H9 (cell line): ENCODE data around the gene SLC48A1. TPM values are rescaled to one million over a fixed set of nuclear protein-coding genes. Genes with fewer than 3 reads are reported as not detected.

Source experiments
- DNase-seq: peaks from one replicate; pipeline ENCODE4 v3.0.0-alpha.2; 2017
- H2AFZ ChIP-seq: one replicate; pipeline ENCODE4 v1.6.1; 2013; ENCODE audit warnings: mild to moderate bottlenecking, low read length, control low read depth, moderate library complexity
- H2AK5ac ChIP-seq: 2 replicates; pipeline ENCODE4 v1.6.1; 2013; ENCODE audit warnings: low read length, control low read depth, mixed read lengths; ENCODE audit not compliant: insufficient read length
- H2BK120ac ChIP-seq: one replicate; pipeline ENCODE4 v1.6.1; 2013; ENCODE audit warnings: low read depth, mild to moderate bottlenecking, low read length, control low read depth, inconsistent platforms; ENCODE audit not compliant: poor library complexity, severe bottlenecking
- H2BK12ac ChIP-seq: 2 replicates; pipeline ENCODE4 v1.6.1; 2013; ENCODE audit warnings: low read length, control low read depth, mixed read lengths, low read depth; ENCODE audit not compliant: insufficient read length
- H2BK15ac ChIP-seq: 2 replicates; pipeline ENCODE4 v1.6.1; 2013; ENCODE audit warnings: low read depth, low read length, control low read depth
- H2BK20ac ChIP-seq: one replicate; pipeline ENCODE4 v1.6.1; 2013; ENCODE audit warnings: low read depth, mild to moderate bottlenecking, low read length, control low read depth, inconsistent platforms; ENCODE audit not compliant: poor library complexity, severe bottlenecking
- H2BK5ac ChIP-seq: 2 replicates; pipeline ENCODE4 v1.6.1; 2013; ENCODE audit warnings: low read length, control low read depth, mixed read lengths; ENCODE audit not compliant: insufficient read length
- H3K14ac ChIP-seq: 2 replicates; pipeline ENCODE4 v1.6.1; 2013; ENCODE audit warnings: low read length, control low read depth; ENCODE audit not compliant: insufficient read depth
- H3K18ac ChIP-seq: 2 replicates; pipeline ENCODE4 v1.6.1; 2013; ENCODE audit warnings: low read depth, mild to moderate bottlenecking, mixed read lengths, low read length, control low read depth; ENCODE audit not compliant: insufficient read length
- H3K23ac ChIP-seq: 2 replicates; pipeline ENCODE4 v1.6.1; 2013; ENCODE audit warnings: low read length, control low read depth, mixed read lengths, low read depth; ENCODE audit not compliant: insufficient read length
- H3K23me2 ChIP-seq: 2 replicates; pipeline ENCODE4 v1.6.1; 2013; ENCODE audit warnings: low read depth, mild to moderate bottlenecking, mixed read lengths, low read length, control low read depth; ENCODE audit not compliant: insufficient read length, poor library complexity, severe bottlenecking
- H3K27ac ChIP-seq: 2 replicates; pipeline ENCODE4 v1.5.1; 2013; ENCODE audit warnings: low read length, control low read depth, mixed read lengths, low read depth; ENCODE audit not compliant: insufficient read length
- H3K27me3 ChIP-seq: 2 replicates; pipeline ENCODE4 v1.6.1; 2013; ENCODE audit warnings: low read length, control low read depth, inconsistent platforms; ENCODE audit not compliant: insufficient read depth
- H3K4ac ChIP-seq: 2 replicates; pipeline ENCODE4 v1.6.1; 2013; ENCODE audit warnings: low read depth, mild to moderate bottlenecking, control low read depth, inconsistent platforms, low read length, moderate library complexity
- H3K4me1 ChIP-seq: 2 replicates; pipeline ENCODE4 v1.6.1; 2013; ENCODE audit warnings: low read length, control low read depth, inconsistent platforms; ENCODE audit not compliant: insufficient read depth
- H3K4me2 ChIP-seq: 2 replicates; pipeline ENCODE4 v1.6.1; 2013; ENCODE audit warnings: low read length, control low read depth, mixed read lengths; ENCODE audit not compliant: insufficient read length, insufficient read depth
- H3K56ac ChIP-seq: 2 replicates; pipeline ENCODE4 v1.6.1; 2013; ENCODE audit warnings: low read depth, mild to moderate bottlenecking, mixed read lengths, low read length, control low read depth; ENCODE audit not compliant: insufficient read length
- H3K79me1 ChIP-seq: 2 replicates; pipeline ENCODE4 v1.6.1; 2013; ENCODE audit warnings: low read depth, mild to moderate bottlenecking, moderate library complexity, low read length, control low read depth, inconsistent platforms; ENCODE audit not compliant: insufficient read depth, poor library complexity, severe bottlenecking
- H3K79me2 ChIP-seq: 2 replicates; pipeline ENCODE4 v1.6.1; 2013; ENCODE audit warnings: low read length, control low read depth, inconsistent platforms; ENCODE audit not compliant: insufficient read depth
- H3K9ac ChIP-seq: 2 replicates; pipeline ENCODE4 v1.6.1; 2013; ENCODE audit warnings: low read length, control low read depth, mixed read lengths; ENCODE audit not compliant: insufficient read length; ENCODE audit errors: extremely low read depth
- H3K9me3 ChIP-seq: one replicate; pipeline ENCODE4 v1.6.1; 2013; ENCODE audit warnings: low read depth, low read length, inconsistent platforms; ENCODE audit not compliant: control insufficient read depth
- H3T11ph ChIP-seq: one replicate; pipeline ENCODE4 v1.6.1; 2013; ENCODE audit warnings: mild to moderate bottlenecking, low read length, control low read depth, inconsistent platforms
- H4K20me1 ChIP-seq: one replicate; pipeline ENCODE4 v1.6.1; 2013; ENCODE audit not compliant: control insufficient read depth, insufficient read length, insufficient read depth
- H4K5ac ChIP-seq: 2 replicates; pipeline ENCODE4 v1.6.1; 2013; ENCODE audit warnings: low read depth, mild to moderate bottlenecking, mixed read lengths, low read length, control low read depth; ENCODE audit not compliant: insufficient read length
- H4K8ac ChIP-seq: replicated peaks from 2 replicates; pipeline ENCODE4 v1.6.1; 2013; ENCODE audit warnings: low read length, control low read depth, mixed read lengths, low read depth; ENCODE audit not compliant: insufficient read length
- H4K91ac ChIP-seq: 2 replicates; pipeline ENCODE4 v1.6.1; 2013; ENCODE audit warnings: low read depth, mild to moderate bottlenecking, moderate library complexity, mixed read lengths, low read length, control low read depth; ENCODE audit not compliant: insufficient read length
- H3K27ac Mint-ChIP-seq, 3 experiments: 2 replicates in 2 of 3; 3 replicates in 1 of 3; pipeline ENCODE4 v1.8.0; 2020 to 2021; ENCODE audit warnings: mixed read lengths in 3 of 3, mild to moderate bottlenecking in 1 of 3, moderate library complexity in 1 of 3
- H3K27me3 Mint-ChIP-seq: 2 replicates; pipeline ENCODE4 v1.8.0; 2021; ENCODE audit warnings: low read depth, mild to moderate bottlenecking, moderate library complexity, mixed read lengths
- H3K36me3 Mint-ChIP-seq, 3 experiments: 2 replicates in 2 of 3; 3 replicates in 1 of 3; pipeline ENCODE4 v1.8.0; 2020 to 2021; ENCODE audit warnings: low read depth in 3 of 3, mixed read lengths in 3 of 3; ENCODE audit not compliant: insufficient read depth in 1 of 3
- H3K4me1 Mint-ChIP-seq, 2 experiments: 2 replicates each; pipeline ENCODE4 v1.8.0; 2020; ENCODE audit warnings: mixed read lengths in 2 of 2
- H3K4me3 Mint-ChIP-seq, 2 experiments: 2 replicates in 1 of 2; 3 replicates in 1 of 2; pipeline ENCODE4 v1.8.0; 2020 to 2021; ENCODE audit warnings: mild to moderate bottlenecking in 2 of 2, mixed read lengths in 2 of 2, moderate library complexity in 1 of 2
- H3K9me3 Mint-ChIP-seq, 2 experiments: 2 replicates in 1 of 2; 3 replicates in 1 of 2; pipeline ENCODE4 v1.8.0; 2020; ENCODE audit warnings: mild to moderate bottlenecking in 2 of 2, mixed read lengths in 2 of 2, moderate library complexity in 1 of 2
- CTCF ChIP-seq: fragments of 200-600 bp; sonication (generic); conservative IDR thresholded peaks from 3 replicates; pipeline ENCODE4 v1.8.0; 2021; ENCODE audit warnings: antibody characterized with exemption, mild to moderate bottlenecking
- WGBS: extraction: QIAGEN DNeasy Blood & Tissue Kit; methylation state at CpG from one replicate; pipeline ENCODE4 v1.1.7; 2013; ENCODE audit warnings: missing lambda C conversion rate, low lambda C conversion rate, mixed read lengths; ENCODE audit not compliant: insufficient read length; ENCODE audit errors: extremely low coverage; 5-methylcytosine and 5-hydroxymethylcytosine counted together
- total RNA-seq: library from RNA; stranded (reverse); gene quantifications from 2 replicates; pipeline ENCODE4 v1.2.1, GENCODE V29; 2021

The SLC48A1 gene
- total RNA-seq, 1 experiment from 2014 or later: 10.6 TPM

- Histone ChIP-seq H3K4me1 (no peaks in the 10 kb centered on the region; the same call in 1 of the 2 replicates), H3K4ac (no peak overlapping the region), H4K5ac (no peak overlapping the region), H3K27me3 (no peaks in the 10 kb centered on the region), H2AK5ac (no peak overlapping the region), H2AFZ (no peak overlapping the region), H2BK5ac (no peak overlapping the region), H2BK20ac (no peak overlapping the region), H3K9ac (no peak overlapping the region), H3K79me1 (no peaks in the 10 kb centered on the region), H3K14ac (no peak overlapping the region), H3K4me2 (no peak overlapping the region), H2BK15ac (no peak overlapping the region), H4K8ac (no peak overlapping the region), H3K23ac (no peak overlapping the region), H3K56ac (no peak overlapping the region), H3T11ph (no peak overlapping the region), H2BK12ac (no peak overlapping the region), H3K79me2 (no peaks in the 10 kb centered on the region), H3K23me2 (no peaks in the 10 kb centered on the region), H3K18ac (no peak overlapping the region), H3K27ac (no peak overlapping the region), H4K20me1 (no peaks in the 10 kb centered on the region), H4K91ac (no peak overlapping the region), H2BK120ac (no peak overlapping the region), H3K9me3 (no peaks in the 10 kb centered on the region)
- Mint-ChIP-seq H3K9me3 (no peaks in the 10 kb centered on the region), H3K27me3 (peaks cover 7% of the 10 kb centered on the region), H3K36me3 (no peaks in the 10 kb centered on the region; a peak in 1 of 7 replicates), H3K4me3 (no peak overlapping the region), H3K27ac (no peak overlapping the region; a peak in 1 of 7 replicates), H3K4me1 (peaks cover 26 to 39% of the 10 kb centered on the region in 2 experiments)
- TF ChIP-seq CTCF: no peak
- no peak for DNase-seq
- WGBS: no CpG with 5 or more reads among the region's 4 CpGs
These were observed 31.7 kb upstream of the SLC48A1 start for GRCh38 chr12:47741340-47741703.
